GM12891 (cell line): ENCODE measurements around the gene LRPAP1.
"Not testable (repeated sequence)": the region's sequence is repeated elsewhere in the genome, so short reads cannot be mapped to it uniquely, and the experiment has no call there.

Experiments used
- DNase-seq: peaks from one replicate; pipeline ENCODE4 v3.0.0; 2011; ENCODE audit warnings: low spot score; ENCODE audit not compliant: insufficient read length
- FAIRE-seq: peaks from 2 replicates; lab custom pipeline; 2011; peaks lifted over from hg19 to GRCh38; lab: Jason Lieb, UNC
- PAX5 ChIP-seq: IDR thresholded peaks from 2 replicates; pipeline ENCODE4 v1.6.1; 2011; ENCODE audit warnings: low read length, moderate library complexity, mild to moderate bottlenecking; ENCODE audit not compliant: insufficient read depth, severe bottlenecking
- POLR2A ChIP-seq: IDR thresholded peaks from 2 replicates; pipeline ENCODE4 v1.6.1; 2011; ENCODE audit warnings: low read depth, low read length, control low read depth
- POLR2AphosphoS5 ChIP-seq: IDR thresholded peaks from 2 replicates; pipeline ENCODE4 v1.6.1; 2011; ENCODE audit warnings: low read depth, low read length, control low read depth
- POU2F2 ChIP-seq: IDR thresholded peaks from 2 replicates; pipeline ENCODE4 v1.6.1; 2011; ENCODE audit warnings: low read depth, mild to moderate bottlenecking, control low read depth, low read length, moderate library complexity
- SPI1 ChIP-seq: IDR thresholded peaks from 2 replicates; pipeline ENCODE4 v1.6.1; 2011; ENCODE audit warnings: low read depth, low read length, control low read depth
- TAF1 ChIP-seq: IDR thresholded peaks from 2 replicates; pipeline ENCODE4 v1.6.1; 2011; ENCODE audit warnings: low read depth, low read length, control low read depth

Gene LRPAP1

DNA sequence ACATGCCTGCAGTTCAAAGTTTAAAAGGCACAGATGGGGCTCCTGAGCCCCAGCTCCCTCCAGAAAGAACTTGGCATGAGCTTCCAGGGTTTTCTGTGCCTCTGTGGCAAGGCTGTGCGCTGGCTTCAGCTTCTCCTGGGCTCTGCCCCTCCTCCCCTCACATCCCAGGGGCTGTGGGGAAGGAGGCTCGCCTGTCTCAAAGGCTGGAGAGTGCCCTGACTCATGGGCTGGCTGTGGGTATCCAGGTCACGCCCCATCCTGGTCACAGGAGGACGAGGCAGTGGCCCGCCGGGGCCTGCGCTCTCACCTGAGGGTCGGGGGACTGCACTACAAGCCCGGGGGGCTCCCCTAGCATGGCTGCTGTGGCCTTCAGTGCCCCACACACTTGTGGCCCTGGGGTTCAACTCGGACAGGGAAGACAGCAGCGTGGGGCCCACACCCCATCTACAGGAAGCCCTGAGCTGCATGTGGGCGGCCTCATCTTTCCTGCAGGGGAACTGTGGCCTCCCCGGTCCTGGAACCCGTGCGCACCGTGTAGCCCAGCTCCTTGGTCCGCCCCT lies 17.9 kb downstream of the LRPAP1 start:
- TF ChIP-seq POLR2A (no peak), POU2F2 (no peak), POLR2AphosphoS5 (no peak), TAF1 (no peak), SPI1 (no peak), PAX5 (no peak)
- no peak for DNase-seq
- FAIRE-seq = no peak

DNA sequence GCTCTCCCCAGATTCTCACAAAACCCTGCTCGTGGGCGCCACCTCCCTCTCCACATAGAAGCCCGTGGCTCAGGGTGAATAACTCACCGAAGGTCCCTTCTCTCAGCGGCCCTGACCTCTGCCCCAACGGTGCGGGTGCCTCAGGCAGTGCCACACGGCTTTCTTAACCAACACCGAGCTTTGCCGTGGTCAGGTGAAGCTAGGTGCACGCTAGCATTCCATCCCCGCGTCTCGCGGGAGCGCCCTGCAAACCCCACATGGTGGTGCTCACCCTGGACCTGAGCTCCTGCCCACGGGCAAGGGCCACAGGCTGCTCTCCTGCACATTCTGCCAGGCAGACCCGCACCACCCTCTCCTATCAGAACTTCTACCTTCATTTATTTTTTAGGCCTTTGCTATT lies 18.4 kb downstream of the LRPAP1 start:
- TF ChIP-seq PAX5 (no peak), POLR2AphosphoS5 (no peak), SPI1 (no peak), POU2F2 (no peak), TAF1 (no peak), POLR2A (no peak)
- no peak for FAIRE-seq
- no peak for DNase-seq

DNA sequence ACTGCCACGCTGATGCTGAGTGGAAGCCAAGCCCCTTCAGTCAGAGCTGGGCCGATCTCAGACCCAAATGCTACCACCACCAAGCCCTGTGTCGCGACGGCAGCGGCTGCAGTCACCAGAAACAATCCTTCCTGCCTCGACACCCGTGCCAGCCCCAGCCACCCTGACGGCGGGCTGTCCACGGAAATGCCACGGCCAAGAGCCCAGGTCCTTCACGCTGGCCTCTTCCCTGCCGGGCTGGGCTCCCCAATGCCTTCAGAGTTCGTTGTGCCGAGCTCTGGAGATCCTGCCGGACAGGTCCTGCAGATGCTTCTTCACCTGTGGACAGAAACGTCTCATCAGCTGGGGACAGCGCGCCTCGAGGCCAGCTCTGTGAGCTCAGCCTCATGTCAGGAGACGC lies 19.5 kb downstream of the LRPAP1 start:
- no peak for FAIRE-seq
- TF ChIP-seq SPI1 (no peak), TAF1 (no peak), POU2F2 (no peak), PAX5 (no peak), POLR2A (no peak)
- no peak for DNase-seq

DNA sequence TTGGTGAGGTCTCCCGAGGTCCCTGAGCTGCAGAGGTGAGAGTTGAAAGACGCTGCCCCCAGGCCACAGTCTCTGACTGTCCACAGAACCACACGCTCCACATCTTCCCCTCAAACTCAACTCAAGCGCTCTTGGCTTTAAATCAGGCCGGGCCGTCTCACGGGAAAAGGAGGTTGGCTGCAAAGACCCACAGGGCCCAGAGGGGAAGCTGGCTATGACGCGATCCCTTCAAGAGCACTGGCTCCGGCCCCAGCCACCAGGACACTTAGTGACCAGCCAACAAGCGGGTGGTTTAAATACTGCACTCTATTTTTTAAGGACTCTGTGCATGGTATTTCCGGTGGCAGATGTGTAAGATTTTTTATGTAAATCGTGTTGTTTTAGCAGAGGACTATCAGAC lies 19.9 kb downstream of the LRPAP1 start:
- FAIRE-seq (no peak), DNase-seq (no peak)
- TF ChIP-seq POLR2A = no peak
- TF ChIP-seq PAX5 = no peak
- TF ChIP-seq TAF1 = no peak
- no peak for TF ChIP-seq POU2F2
- TF ChIP-seq SPI1 = no peak
- TF ChIP-seq POLR2AphosphoS5 = no peak

DNA sequence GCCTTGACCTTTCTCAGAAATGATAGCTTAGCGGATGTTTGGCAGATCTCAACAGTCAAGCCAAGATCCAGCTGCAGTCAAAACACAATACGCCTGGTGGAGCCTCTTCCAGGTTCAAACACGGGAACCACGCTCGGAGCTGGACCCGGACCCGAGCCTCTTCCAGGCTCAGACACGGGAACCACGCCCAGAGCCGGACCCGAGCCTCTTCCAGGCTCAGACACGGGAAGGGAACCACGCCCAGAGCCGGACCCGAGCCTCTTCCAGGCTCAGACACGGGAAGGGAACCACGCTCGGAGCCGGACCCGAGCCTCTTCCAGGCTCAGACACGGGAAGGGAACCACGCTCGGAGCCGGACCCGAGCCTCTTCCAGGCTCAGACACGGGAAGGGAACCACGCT lies 20.6 kb downstream of the LRPAP1 start:
- not testable (repeated sequence) for FAIRE-seq, DNase-seq

- DNase-seq (no peak), FAIRE-seq (no peak)
- TF ChIP-seq POU2F2 = no peak
- no peak for TF ChIP-seq SPI1
- no peak for TF ChIP-seq PAX5
- TF ChIP-seq TAF1 = no peak
- no peak for TF ChIP-seq POLR2AphosphoS5
- no peak for TF ChIP-seq POLR2A
These were observed 21.0 kb downstream of the LRPAP1 start for GRCh38 chr4:3511187-3511586.

- FAIRE-seq (no peak), DNase-seq (no peak)
- TF ChIP-seq POLR2A (no peak), PAX5 (no peak), POU2F2 (no peak), TAF1 (no peak), POLR2AphosphoS5 (no peak), SPI1 (no peak)
These were observed 21.7 kb downstream of the LRPAP1 start for GRCh38 chr4:3510481-3510880.

DNA sequence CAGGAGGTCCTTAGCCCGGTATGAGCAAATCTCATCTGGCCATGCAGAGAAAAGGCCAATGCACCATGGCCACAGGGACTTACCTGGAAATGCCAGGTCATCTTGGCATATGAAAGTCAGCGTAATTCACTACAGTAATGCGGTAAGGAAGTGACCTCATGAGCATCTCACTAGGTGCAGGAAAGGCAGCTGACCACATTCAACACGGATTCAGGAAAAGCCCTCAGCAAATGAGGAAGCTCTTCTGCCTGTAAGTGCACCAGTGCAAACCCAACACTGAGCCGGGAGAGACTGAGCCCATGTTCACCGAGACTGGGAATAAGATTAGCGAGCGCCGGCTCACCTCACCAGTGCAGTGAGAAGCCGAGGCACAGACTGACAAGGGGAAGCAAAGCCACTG lies 23.7 kb downstream of the LRPAP1 start:
- TF ChIP-seq SPI1 (no peak), PAX5 (no peak), POLR2AphosphoS5 (no peak), POLR2A (no peak), TAF1 (no peak), POU2F2 (no peak)
- DNase-seq (no peak), FAIRE-seq (no peak)

DNA sequence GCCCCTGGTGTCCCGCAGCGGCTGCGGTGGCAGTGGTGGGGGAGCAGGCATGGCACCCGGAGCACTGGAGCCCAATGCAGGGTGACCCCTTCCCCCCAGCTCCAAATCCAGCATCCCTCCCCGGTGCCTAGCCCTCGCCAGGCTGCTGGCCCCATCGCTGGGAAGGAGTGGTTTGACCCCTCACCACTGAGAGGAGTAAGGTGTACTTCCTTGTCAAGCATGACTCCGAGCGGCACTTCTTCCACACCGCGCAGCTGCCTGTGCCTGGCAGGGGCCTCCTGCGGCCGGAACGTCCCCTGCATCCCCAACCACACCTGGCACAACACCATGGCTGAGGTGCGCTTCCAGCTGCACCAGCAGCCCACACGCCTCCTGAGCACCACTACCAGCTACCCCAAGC lies 27.0 kb downstream of the LRPAP1 start:
- FAIRE-seq = no peak
- DNase-seq = no peak
- TF ChIP-seq POU2F2 = no peak
- TF ChIP-seq TAF1 = no peak
- no peak for TF ChIP-seq POLR2AphosphoS5
- TF ChIP-seq POLR2A = no peak
- TF ChIP-seq SPI1 = no peak
- TF ChIP-seq PAX5 = no peak

GRCh38 chr4:3502941-3503936 lies 29.0 kb downstream of the LRPAP1 start:
- no peak for DNase-seq
- FAIRE-seq = no peak
- TF ChIP-seq TAF1 (no peak), POU2F2 (no peak), PAX5 (no peak), POLR2AphosphoS5 (no peak), SPI1 (no peak), POLR2A (no peak)
